Measurements from ENCODE around the gene ZNF385D. TPM values are rescaled to one million over a fixed set of nuclear protein-coding genes. Genes with fewer than 3 reads are reported as not detected.

ZNF385D gene
- total and polyA plus RNA-seq, 2 of the 13 experiments (the other 11 are each of a cell fraction or from before 2014, with no cell fraction given) = not detected

- POLR2A ChIA-PET = no interaction called here
Measured at GRCh38 chr3:21638488-21638887, 112.5 kb downstream of the ZNF385D start.

More at GRCh38 chr3:21638488-21638887, 112.5 kb downstream of the ZNF385D start:
- Histone ChIP-seq H4K20me1 (ENCODE audit: insufficient read depth, low read length) (no peaks in the 10 kb centered on the region), H3K9ac (ENCODE audit: insufficient read depth, low read depth, low read length) (no peak overlapping the region), H3K36me3 (replicated peaks in 1 of 2; ENCODE audit: control insufficient read depth in 1 of 2, insufficient read depth in 2 of 2, low read length in 2 of 2) (no peaks in the 10 kb centered on the region), H3K4me1 (ENCODE audit: insufficient read depth, low read length) (no peaks in the 10 kb centered on the region), H3K4me3 (replicated peaks in 1 of 3; ENCODE audit: insufficient read depth in 1 of 3, low read depth in 2 of 3, low read length in 3 of 3) (no peak overlapping the region), H3K79me2 (ENCODE audit: insufficient read depth, low read length) (no peaks in the 10 kb centered on the region), H3K4me2 (ENCODE audit: low read depth, low read length) (no peak overlapping the region), H3K27me3 (ENCODE audit: control insufficient read depth in 1 of 2, insufficient read depth in 2 of 2, low read length in 2 of 2) (no peaks in the 10 kb centered on the region), H3K27ac (ENCODE audit: extremely low read length, insufficient read depth, low read length) (no peak overlapping the region), H2AFZ (ENCODE audit: low read length) (no peak overlapping the region), H3K9me3 (ENCODE audit: low read length) (no peaks in the 10 kb centered on the region)
- DNase-seq (ENCODE audit: low spot score) (no peak), FAIRE-seq (no peak), ATAC-seq (no peak)
- intact Hi-C loops (cut with micrococcal nuclease; ENCODE audit: unreplicated experiment) = no loop called here
- no TSS peak for BruUV-seq (replicated peaks)
- TF ChIP-seq ERF (CRISPR knock-in tag; IDR thresholded peaks at IDR 0.05) (no peak), HIVEP1 (CRISPR knock-in tag; IDR thresholded peaks at IDR 0.05) (no peak), ZHX2 (IDR thresholded peaks at IDR 0.05; ENCODE audit: low read depth) (no peak), ZHX2 (CRISPR knock-in tag; IDR thresholded peaks at IDR 0.05; ENCODE audit: borderline replicate concordance) (no peak), ZKSCAN5 (CRISPR knock-in tag; IDR thresholded peaks at IDR 0.05) (no peak), ZNF674 (CRISPR knock-in tag; IDR thresholded peaks at IDR 0.05; ENCODE audit: low read depth) (no peak), ZNF280B (CRISPR knock-in tag; IDR thresholded peaks at IDR 0.05; ENCODE audit: borderline replicate concordance) (no peak), HNF4G (IDR thresholded peaks at IDR 0.05; ENCODE audit: borderline replicate concordance, low read depth, low read length) (no peak), HNF4G (CRISPR knock-in tag; IDR thresholded peaks at IDR 0.05; ENCODE audit: borderline replicate concordance, low read depth) (no peak), HNRNPK (IDR thresholded peaks at IDR 0.05; ENCODE audit: low read depth, low read length, poor library complexity, severe bottlenecking) (no peak)
- TF ChIP-seq, protein P1, sequence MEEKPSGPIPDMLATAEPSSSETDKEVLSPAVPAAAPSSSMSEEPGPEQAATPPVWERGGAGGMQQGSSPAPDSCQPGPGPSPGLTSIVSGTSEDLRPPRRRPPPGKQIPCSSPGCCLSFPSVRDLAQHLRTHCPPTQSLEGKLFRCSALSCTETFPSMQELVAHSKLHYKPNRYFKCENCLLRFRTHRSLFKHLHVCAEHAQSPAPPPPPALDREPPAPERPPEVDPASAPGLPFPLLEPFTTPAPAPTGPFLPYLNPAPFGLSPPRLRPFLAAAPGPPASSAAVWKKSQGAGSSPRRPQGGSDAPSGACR (CRISPR knock-in tag; IDR thresholded peaks at IDR 0.05) = no peak
- TF ChIP-seq, protein P2, sequence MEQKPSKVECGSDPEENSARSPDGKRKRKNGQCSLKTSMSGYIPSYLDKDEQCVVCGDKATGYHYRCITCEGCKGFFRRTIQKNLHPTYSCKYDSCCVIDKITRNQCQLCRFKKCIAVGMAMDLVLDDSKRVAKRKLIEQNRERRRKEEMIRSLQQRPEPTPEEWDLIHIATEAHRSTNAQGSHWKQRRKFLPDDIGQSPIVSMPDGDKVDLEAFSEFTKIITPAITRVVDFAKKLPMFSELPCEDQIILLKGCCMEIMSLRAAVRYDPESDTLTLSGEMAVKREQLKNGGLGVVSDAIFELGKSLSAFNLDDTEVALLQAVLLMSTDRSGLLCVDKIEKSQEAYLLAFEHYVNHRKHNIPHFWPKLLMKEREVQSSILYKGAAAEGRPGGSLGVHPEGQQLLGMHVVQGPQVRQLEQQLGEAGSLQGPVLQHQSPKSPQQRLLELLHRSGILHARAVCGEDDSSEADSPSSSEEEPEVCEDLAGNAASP (CRISPR knock-in tag; IDR thresholded peaks at IDR 0.05; ENCODE audit: borderline replicate concordance) = no peak
- in situ Hi-C loops (cut with HindIII; ENCODE audit: extremely low pct_ligation_motif_present, low pct_unique_long_range_greater_than_20kb) = no loop called here
- CTCF ChIA-PET (ENCODE audit: low intra/inter-chr PET ratio, low total read pairs) = no interaction called here
- WGBS (ENCODE audit: low lambda C conversion rate) = 8% methylated on average over 2 of the region's 2 CpGs

Measured in HepG2 (cell line).